A549 (cell line): ENCODE results near the gene LIPH.

Source experiments
- EP300 ChIP-seq, 2 experiments: fragments of >200 bp; sonication (Bioruptor Twin); formaldehyde crosslinking; IDR thresholded peaks; 2 replicates in 1 of 2; 3 replicates in 1 of 2; pipeline ENCODE4 v1.6.1; 2016 to 2017
- FOSL2 ChIP-seq, 2 experiments: fragments of 450-650 bp in 1 of 2; fragments of >200 bp in 1 of 2; sonication (Bioruptor Twin) in 1 of 2; formaldehyde crosslinking; IDR thresholded peaks; 2 replicates each; pipeline versions ENCODE4 v1.5.0 to v1.6.1; 2016 to 2020; ENCODE audit warnings: mild to moderate bottlenecking in 1 of 2, moderate library complexity in 1 of 2
- JUN ChIP-seq, 2 experiments: fragments of >200 bp; sonication (Bioruptor Twin); formaldehyde crosslinking; IDR thresholded peaks; 2 replicates in 1 of 2; 3 replicates in 1 of 2; pipeline ENCODE4 v1.6.1; 2016 to 2017
- JUNB ChIP-seq: fragments of >200 bp; sonication (Bioruptor Twin); formaldehyde crosslinking; IDR thresholded peaks from 2 replicates; pipeline ENCODE4 v1.6.1; 2016
- NR3C1 ChIP-seq: fragments of >200 bp; sonication (Bioruptor Twin); formaldehyde crosslinking; IDR thresholded peaks from 3 replicates; pipeline ENCODE4 v1.6.1; 2017
- POLR2A ChIP-seq: IDR thresholded peaks from 2 replicates; pipeline ENCODE4 v1.6.1; 2012; ENCODE audit warnings: mild to moderate bottlenecking, low read length
- SMC3 ChIP-seq: fragments of >200 bp; sonication (Bioruptor Twin); formaldehyde crosslinking; IDR thresholded peaks from 3 replicates; pipeline ENCODE4 v1.6.1; 2018; ENCODE audit warnings: inconsistent platforms
- TP53 ChIP-seq: fragments of 250-450 bp; sonication (Bioruptor Pico); IDR thresholded peaks from 2 replicates; pipeline ENCODE4 v1.5.0; 2021; ENCODE audit warnings: mild to moderate bottlenecking, moderate library complexity
- ZC3H11A ChIP-seq: fragments of 450-650 bp; IDR thresholded peaks from 2 replicates; pipeline ENCODE4 v1.6.1; 2014; ENCODE audit warnings: antibody characterized with exemption, mild to moderate bottlenecking
- TF ChIP-seq, protein P1 (sequence below): fragments of >200 bp; sonication (Bioruptor Twin); formaldehyde crosslinking; IDR thresholded peaks from 3 replicates; pipeline ENCODE4 v1.5.1; 2016
- TF ChIP-seq, protein P2 (sequence below): fragments of 250-450 bp; sonication (Bioruptor Pico); IDR thresholded peaks from 2 replicates; pipeline ENCODE4 v1.5.0; 2020; ENCODE audit warnings: low read depth, mild to moderate bottlenecking, moderate library complexity

DNA sequence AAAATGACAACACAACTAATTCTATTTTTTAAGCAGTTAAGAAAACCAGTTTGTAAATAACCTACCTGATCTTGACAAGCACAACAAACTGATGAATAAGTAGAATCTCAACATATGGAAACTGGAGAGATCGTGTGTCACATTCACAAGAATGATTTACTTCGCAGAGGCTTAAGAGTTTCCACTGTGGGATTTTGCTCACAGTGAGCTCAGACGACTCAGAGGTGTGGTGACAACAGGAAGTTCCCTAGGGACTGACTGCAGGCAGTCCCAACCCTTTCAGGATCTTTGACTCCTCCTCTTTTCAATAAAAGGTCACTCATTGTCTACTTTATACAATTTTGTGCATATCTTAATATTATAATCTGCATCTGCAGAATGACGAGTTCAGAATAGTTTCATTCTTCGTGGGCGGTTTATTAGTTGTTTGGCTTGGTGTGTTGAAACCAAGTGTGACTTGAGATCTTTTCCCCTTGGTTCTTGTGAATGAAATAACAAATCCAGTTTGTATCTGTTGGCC, at the start of gene LIPH:
- TF ChIP-seq, protein P1, sequence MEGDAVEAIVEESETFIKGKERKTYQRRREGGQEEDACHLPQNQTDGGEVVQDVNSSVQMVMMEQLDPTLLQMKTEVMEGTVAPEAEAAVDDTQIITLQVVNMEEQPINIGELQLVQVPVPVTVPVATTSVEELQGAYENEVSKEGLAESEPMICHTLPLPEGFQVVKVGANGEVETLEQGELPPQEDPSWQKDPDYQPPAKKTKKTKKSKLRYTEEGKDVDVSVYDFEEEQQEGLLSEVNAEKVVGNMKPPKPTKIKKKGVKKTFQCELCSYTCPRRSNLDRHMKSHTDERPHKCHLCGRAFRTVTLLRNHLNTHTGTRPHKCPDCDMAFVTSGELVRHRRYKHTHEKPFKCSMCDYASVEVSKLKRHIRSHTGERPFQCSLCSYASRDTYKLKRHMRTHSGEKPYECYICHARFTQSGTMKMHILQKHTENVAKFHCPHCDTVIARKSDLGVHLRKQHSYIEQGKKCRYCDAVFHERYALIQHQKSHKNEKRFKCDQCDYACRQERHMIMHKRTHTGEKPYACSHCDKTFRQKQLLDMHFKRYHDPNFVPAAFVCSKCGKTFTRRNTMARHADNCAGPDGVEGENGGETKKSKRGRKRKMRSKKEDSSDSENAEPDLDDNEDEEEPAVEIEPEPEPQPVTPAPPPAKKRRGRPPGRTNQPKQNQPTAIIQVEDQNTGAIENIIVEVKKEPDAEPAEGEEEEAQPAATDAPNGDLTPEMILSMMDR = no peak
- TF ChIP-seq POLR2A (no peak), JUN (IDR thresholded peaks at IDR 0.05) (0 out of 5 replicates have a peak, but pooled peaks of 1 of the 2 experiments have one; percentile 41), SMC3 (no peak), TP53 (CRISPR knock-in tag) (no peak), ZC3H11A (no peak), EP300 (IDR thresholded peaks at IDR 0.05) (no peak), NR3C1 (no peak), JUNB (no peak), FOSL2 (IDR thresholded peaks at IDR 0.05) (no peak), FOSL2 (CRISPR knock-in tag; IDR thresholded peaks at IDR 0.05) (no peak)
- TF ChIP-seq, protein P2, sequence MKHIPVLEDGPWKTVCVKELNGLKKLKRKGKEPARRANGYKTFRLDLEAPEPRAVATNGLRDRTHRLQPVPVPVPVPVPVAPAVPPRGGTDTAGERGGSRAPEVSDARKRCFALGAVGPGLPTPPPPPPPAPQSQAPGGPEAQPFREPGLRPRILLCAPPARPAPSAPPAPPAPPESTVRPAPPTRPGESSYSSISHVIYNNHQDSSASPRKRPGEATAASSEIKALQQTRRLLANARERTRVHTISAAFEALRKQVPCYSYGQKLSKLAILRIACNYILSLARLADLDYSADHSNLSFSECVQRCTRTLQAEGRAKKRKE (CRISPR knock-in tag) = no peak
